Fibroblast of lung (primary cell): ENCODE results near the gene SETBP1.

Source experiments
- EZH2 ChIP-seq: IDR thresholded peaks from 2 replicates; pipeline ENCODE4 v1.5.1; 2012; ENCODE audit warnings: low read length, control low read depth, mild to moderate bottlenecking; ENCODE audit errors: missing control alignments
- TF ChIP-seq, protein P1 (sequence below), 2 donors: IDR thresholded peaks in 1 of 2; conservative IDR thresholded peaks in 1 of 2; 1 replicate in 1 of 2; 2 replicates in 1 of 2; pipeline ENCODE4 v1.5.1; 2011 to 2012; ENCODE audit warnings: low read length in 2 of 2, control low read depth in 1 of 2, inconsistent platforms in 1 of 2, low read depth in 1 of 2, mild to moderate bottlenecking in 1 of 2

- TF ChIP-seq, protein P1, sequence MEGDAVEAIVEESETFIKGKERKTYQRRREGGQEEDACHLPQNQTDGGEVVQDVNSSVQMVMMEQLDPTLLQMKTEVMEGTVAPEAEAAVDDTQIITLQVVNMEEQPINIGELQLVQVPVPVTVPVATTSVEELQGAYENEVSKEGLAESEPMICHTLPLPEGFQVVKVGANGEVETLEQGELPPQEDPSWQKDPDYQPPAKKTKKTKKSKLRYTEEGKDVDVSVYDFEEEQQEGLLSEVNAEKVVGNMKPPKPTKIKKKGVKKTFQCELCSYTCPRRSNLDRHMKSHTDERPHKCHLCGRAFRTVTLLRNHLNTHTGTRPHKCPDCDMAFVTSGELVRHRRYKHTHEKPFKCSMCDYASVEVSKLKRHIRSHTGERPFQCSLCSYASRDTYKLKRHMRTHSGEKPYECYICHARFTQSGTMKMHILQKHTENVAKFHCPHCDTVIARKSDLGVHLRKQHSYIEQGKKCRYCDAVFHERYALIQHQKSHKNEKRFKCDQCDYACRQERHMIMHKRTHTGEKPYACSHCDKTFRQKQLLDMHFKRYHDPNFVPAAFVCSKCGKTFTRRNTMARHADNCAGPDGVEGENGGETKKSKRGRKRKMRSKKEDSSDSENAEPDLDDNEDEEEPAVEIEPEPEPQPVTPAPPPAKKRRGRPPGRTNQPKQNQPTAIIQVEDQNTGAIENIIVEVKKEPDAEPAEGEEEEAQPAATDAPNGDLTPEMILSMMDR (conservative IDR thresholded peaks at IDR 0.05 in 1 of 2, IDR thresholded peaks at IDR 0.05 in 1 of 2; ENCODE audit: low read depth in 1 of 2, low read length in 2 of 2): no peak
- no peak for TF ChIP-seq EZH2
Measured at GRCh38 chr18:44949967-44950366, 269.3 kb downstream of the SETBP1 start.
